HG03469 (cell line): ENCODE data around the gene ACKR2.
"Not testable (repeated sequence)": the region's sequence is repeated elsewhere in the genome, so short reads cannot be mapped to it uniquely, and the experiment has no call there.

Source experiments
- ATAC-seq: cut with Tn5 transposase; IDR thresholded peaks from one replicate; pipeline ENCODE4 v1.9.1; 2021; ENCODE audit warnings: mild to moderate bottlenecking, moderate library complexity, moderate number of reproducible peaks; ENCODE audit not compliant: unreplicated experiment

ACKR2 gene

GRCh38 chr3:42855219-42855546 is 45.9 kb downstream of the ACKR2 start:
- ATAC-seq = no peak

- no peak for ATAC-seq
These were observed 46.5 kb downstream of the ACKR2 start for GRCh38 chr3:42855547-42856380.

- no peak for ATAC-seq
These were observed 47.3 kb downstream of the ACKR2 start for GRCh38 chr3:42856544-42856943.

DNA sequence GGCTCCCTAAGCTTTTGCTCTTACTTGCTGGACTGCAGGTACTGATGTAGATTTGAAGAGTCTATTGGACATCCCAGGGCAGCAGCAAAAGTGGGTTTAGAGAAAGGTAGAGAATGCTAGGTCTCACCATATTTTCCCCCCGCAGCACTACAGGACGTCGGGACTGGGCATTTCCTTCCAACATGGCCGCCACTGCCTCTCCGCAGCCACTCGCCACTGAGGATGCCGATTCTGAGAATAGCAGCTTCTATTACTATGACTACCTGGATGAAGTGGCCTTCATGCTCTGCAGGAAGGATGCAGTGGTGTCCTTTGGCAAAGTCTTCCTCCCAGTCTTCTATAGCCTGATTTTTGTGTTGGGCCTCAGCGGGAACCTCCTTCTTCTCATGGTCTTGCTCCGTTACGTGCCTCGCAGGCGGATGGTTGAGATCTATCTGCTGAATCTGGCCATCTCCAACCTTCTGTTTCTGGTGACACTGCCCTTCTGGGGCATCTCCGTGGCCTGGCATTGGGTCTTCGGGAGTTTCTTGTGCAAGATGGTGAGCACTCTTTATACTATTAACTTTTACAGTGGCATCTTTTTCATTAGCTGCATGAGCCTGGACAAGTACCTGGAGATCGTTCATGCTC is 55.2 kb downstream of the ACKR2 start:
- no peak for ATAC-seq

GRCh38 chr3:42865256-42865655 is 56.0 kb downstream of the ACKR2 start:
- no peak for ATAC-seq

GRCh38 chr3:42867138-42867537 is 57.9 kb downstream of the ACKR2 start:
- no peak for ATAC-seq

DNA sequence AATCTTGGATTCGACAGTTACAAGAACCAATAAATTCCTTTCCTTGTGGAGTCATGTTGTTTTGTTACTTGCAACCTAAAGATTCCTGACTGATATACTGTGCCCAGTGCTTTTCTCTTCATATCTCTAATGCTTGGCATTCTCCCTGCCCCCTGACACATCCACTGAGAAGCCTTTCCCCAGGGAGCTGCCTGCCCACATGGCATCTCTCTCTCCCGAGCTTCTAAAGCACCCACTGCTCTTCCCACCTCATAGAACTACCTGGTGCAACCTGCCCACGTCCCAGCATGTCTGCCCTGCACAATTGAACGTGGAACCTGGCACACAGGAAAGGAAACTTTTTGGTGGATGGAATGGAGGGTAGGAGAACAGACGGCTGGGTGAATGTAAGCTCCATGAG is 59.6 kb downstream of the ACKR2 start:
- ATAC-seq = no peak

DNA sequence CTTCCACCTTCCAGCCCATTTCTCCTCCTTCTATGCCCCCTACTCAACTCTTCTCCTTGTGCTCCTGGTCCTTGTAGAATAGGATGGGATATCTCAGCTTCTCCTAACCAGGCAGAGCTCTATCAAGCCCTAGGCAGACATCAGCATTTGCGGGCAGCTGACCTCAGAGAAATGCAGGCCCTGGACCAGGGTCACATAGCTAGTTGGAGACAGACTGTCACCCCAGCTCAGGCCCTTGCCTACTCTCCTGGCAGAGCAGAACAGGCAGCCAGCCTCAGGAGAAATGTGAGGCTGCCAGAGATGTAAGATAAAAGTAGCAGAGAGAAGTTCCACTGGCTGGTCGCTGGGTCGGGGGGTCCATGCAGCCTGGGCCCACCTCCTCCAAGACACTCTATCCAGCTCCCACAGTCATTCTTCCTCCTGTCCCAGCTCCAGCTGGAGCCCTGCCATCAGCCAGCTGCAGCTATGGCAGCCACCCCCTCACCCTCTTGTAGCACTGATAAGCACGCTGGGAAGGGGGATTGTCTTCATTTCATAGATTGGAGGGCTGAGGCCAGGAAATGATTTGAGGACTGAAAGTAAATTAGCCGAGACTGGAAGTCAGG is 62.4 kb downstream of the ACKR2 start:
- no peak for ATAC-seq

GRCh38 chr3:42872718-42873117 is 63.5 kb downstream of the ACKR2 start:
- no peak for ATAC-seq

- no peak for ATAC-seq
These were observed 64.2 kb downstream of the ACKR2 start for GRCh38 chr3:42873221-42873982.

DNA sequence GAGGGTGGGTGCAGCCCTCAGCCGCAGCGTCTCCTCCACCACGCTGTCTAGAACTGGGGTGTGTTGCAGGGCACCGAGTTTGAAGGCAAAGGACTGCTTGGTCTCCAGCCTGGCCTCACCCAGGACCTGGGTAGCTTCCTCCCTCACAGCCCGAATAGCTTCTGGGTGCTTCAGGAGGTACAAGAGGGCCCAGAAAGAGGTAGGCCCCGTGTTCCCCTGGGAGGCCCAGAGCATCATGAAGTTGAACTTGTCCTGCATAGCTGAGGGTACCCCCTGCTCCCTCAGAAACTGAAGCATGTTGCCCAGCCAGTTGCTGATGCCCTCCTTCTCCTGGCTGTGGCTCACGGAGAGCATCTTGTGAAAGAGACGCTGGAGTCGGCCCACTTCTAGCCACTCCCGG is 65.5 kb downstream of the ACKR2 start:
- ATAC-seq = no peak

DNA sequence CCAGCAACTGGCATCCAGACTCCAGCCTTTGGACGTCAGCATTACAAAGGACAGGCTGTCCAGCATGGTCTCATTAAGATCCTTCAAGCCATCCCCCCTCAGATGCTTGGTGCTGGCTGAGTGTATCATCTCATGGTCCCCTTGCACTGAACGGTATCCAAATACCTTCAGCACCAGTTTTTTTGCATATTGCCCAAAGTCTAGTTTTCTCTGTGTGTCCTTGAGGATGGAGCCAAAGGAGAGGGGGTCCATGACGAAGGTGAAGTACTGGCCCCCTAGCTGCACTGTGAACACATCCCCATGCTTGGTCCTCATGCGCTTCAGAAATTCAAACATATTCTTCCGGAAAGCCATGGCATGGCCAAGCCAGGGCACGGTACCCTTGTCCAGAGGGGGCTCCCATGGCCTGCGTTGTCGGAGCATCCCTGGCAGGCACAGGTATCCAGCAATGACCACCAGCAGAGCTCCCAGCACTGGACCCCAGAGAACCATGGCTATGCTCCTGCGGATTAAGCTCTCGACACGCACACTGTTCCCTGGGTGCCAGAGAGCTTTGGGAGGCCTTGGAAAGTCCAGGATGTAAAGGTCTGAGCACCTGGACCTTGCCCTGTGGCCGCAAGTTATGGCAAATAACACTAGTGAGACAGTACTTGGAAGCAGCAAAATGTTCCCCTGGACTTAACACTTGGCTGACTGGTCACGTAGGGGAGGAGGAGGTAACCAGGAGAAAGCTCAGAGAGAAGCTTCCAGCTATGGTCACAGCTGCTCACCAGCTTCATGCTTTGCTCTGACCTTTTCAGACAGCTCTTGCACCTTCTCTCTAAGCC is 66.3 kb downstream of the ACKR2 start, which contains the start of gene CYP8B1:
TSS of gene CYP8B1 (minus strand) at position 555 of the 827 bp plus-strand sequence. CDS start at position 492, 63 bp downstream.
- ATAC-seq = no peak

DNA sequence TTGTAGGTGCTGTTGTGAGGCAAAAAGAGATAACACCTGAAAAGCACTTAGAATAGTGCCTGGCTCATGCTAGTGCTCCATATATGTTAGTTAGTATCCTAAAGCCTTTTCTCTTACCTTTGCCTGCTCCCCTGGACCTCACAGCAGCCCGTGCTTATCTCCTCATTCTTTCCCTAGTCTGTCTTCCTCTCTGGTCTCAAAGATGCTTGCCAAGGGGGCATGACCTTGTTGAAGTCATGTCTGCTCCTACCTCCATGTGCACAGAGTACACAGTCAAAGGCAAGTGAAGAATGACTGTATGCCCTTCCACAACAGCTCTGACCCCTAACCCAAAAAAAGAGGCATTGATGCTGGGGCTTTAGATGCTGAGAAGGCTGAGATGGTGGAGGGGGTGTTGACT is 67.2 kb downstream of the ACKR2 start:
- ATAC-seq = no peak

GRCh38 chr3:42876940-42877720 is 67.9 kb downstream of the ACKR2 start:
- no peak for ATAC-seq

DNA sequence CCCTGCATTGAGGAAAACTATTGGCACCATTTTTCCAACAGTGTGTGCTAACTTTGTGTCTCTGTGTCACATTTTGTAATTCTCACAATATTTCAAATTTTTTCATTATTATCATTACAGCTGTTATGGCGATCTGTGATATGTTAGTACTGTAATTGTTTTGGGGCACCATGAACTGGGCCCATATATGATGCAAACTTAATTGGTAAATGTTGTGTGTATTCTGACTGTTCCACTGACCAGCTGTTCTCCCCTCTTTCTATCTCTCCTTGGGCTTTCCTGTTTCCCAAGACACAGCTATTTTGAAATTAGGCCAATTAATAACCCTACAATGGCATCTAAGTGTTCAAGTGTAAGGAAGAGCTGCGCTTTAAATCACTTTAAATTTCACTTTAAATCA is 68.6 kb downstream of the ACKR2 start:
- no peak for ATAC-seq

GRCh38 chr3:42880183-42880582 is 70.9 kb downstream of the ACKR2 start:
- no peak for ATAC-seq

DNA sequence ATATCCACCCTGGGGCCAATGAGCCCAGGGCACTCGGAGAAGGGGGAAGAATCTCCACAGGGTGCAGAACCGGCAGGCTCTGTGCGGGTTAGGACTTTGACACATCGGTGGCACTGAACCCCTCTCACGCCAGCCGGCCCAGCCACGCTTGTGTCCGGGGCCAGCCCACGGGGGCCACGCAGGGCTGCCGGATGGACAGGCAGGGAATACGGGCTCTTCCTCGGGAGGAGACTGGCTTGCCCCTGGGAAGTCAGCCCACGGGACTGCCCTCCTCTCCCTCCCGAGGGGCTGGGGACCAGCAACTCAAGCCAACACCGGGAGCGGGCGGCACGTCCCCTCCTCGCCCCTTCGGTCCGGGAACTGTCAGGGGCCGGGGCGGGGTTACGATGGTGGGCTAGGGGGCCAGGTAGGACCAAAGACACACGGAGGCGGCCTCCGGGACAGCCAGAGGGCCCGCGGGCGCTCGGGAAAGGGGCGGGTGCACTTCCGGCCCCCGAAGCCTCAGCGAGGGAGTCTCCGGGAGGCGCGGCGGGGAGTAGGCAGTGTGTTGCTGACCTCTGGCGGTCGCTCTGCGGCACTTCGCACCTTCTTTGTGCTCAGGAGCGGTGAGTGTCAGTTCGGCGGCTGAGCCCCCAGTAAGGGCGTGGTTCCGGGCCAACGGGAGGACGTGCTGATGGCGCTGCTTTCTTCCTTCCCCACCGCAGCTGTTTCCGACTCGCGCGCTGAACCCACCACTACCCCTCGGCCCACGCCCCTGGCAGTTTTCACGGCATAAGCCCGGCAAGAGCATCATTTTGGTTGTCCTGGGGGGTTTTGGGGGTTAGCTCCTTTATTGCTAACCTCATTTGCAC is 71.6 kb downstream of the ACKR2 start:
- ATAC-seq = peak; percentile 96

DNA sequence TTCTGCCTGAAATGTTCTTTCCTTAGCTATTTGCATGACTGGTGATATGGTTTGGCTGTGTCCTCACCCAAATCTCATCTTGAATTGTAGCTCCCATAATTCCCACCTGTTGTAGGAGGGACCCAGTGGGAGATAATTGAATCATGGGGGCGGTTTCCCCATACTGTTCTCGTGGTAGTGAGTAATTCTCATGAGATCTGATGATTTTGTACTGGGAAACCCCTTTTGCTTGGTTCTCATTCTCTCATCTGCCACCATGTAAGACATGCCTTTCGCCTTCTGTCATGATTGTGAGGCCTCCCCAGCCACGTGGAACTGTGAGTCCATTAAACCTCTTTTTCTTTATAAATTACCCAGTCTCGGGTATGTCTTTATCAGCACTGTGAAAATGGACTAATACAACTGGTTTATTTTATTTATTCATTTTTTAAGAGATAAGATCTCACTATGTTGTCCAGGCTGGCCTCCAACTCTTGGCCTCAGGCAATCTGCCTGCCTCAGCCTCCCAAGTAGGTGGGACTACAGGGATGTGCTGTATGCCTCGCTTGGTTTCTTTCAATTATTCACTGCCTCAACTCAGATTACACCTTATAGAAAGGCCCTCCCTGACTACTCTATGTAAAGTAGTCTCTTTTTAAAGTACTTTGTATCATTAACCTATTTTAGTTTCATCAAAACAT is 74.1 kb downstream of the ACKR2 start:
- not testable (repeated sequence) for ATAC-seq
